IMR-90 (cell line): Measurements from ENCODE around the gene FUS. TPM values are rescaled to one million over a fixed set of nuclear protein-coding genes. Genes with fewer than 3 reads are reported as not detected.

Experiments
- ATAC-seq: fragments of 200-7000 bp; cut with Tn5 transposase; 2 replicates; pipeline ENCODE4 v1.9.1; 2020; ENCODE audit warnings: low read depth, mild to moderate bottlenecking, moderate library complexity
- BruUV-seq: library from RNA; stranded (reverse); fragments of 400-500 nt; replicated peaks from 2 replicates; lab custom pipeline; 2021; lab: Mats Ljungman, UMichigan
- CTCF ChIA-PET: fragments of 300-600 bp; formaldehyde crosslinking; extraction: SDS; loops from one replicate; lab custom pipeline; 2021; ENCODE audit warnings: antibody characterized with exemption; lab: Yijun Ruan, JAX
- POLR2A ChIA-PET: fragments of 300-600 bp; sonication (Branson Sonifier 250); formaldehyde crosslinking; loops from one replicate; lab custom pipeline; 2022; ENCODE audit warnings: antibody characterized with exemption; ENCODE audit not compliant: unreplicated experiment; lab: Charles Lee
- DNase-seq: peaks from one replicate; pipeline ENCODE4 v3.0.0; 2013
- H2AFZ ChIP-seq: replicated peaks from 2 replicates; pipeline ENCODE3; 2013; ENCODE audit warnings: low read length, mild to moderate bottlenecking; ENCODE audit not compliant: poor library complexity
- H2AK5ac ChIP-seq: 2 replicates; pipeline ENCODE4 v1.6.1; 2013; ENCODE audit warnings: low read depth, low read length, inconsistent platforms
- H2AK9ac ChIP-seq: replicated peaks from 2 replicates; pipeline ENCODE3; 2013; ENCODE audit warnings: mild to moderate bottlenecking, low read depth, low read length, moderate library complexity; ENCODE audit not compliant: poor library complexity
- H2BK120ac ChIP-seq: 2 replicates; pipeline ENCODE4 v1.6.1; 2013; ENCODE audit warnings: low read depth, low read length, inconsistent platforms
- H2BK15ac ChIP-seq: 3 replicates; pipeline ENCODE4 v1.6.1; 2013; ENCODE audit warnings: low read depth, low read length, inconsistent platforms
- H2BK20ac ChIP-seq: 2 replicates; pipeline ENCODE4 v1.6.1; 2013; ENCODE audit warnings: low read depth, mild to moderate bottlenecking, inconsistent platforms, low read length, moderate library complexity
- H2BK5ac ChIP-seq: 2 replicates; pipeline ENCODE4 v1.6.1; 2013; ENCODE audit warnings: mild to moderate bottlenecking, low read depth, low read length, inconsistent platforms; ENCODE audit not compliant: poor library complexity, severe bottlenecking
- H3K14ac ChIP-seq: replicated peaks from 2 replicates; pipeline ENCODE4 v1.6.1; 2013; ENCODE audit warnings: low read depth, low read length, inconsistent platforms
- H3K18ac ChIP-seq: 2 replicates; pipeline ENCODE4 v1.6.1; 2013; ENCODE audit warnings: low read depth, low read length, control low read depth
- H3K23ac ChIP-seq: 2 replicates; pipeline ENCODE4 v1.6.1; 2013; ENCODE audit warnings: low read depth, low read length, inconsistent platforms
- H3K27ac ChIP-seq: 2 replicates; pipeline ENCODE4 v1.5.1; 2013; ENCODE audit warnings: mild to moderate bottlenecking, control low read depth, low read length; ENCODE audit not compliant: insufficient read depth
- H3K27me3 ChIP-seq: 2 replicates; pipeline ENCODE4 v1.6.1; 2013; ENCODE audit warnings: low read length; ENCODE audit not compliant: control insufficient read depth, insufficient read depth
- H3K36me3 ChIP-seq: 2 replicates; pipeline ENCODE4 v1.6.1; 2013; ENCODE audit warnings: low read length, mixed read lengths; ENCODE audit not compliant: control insufficient read depth, insufficient read depth
- H3K4ac ChIP-seq: 2 replicates; pipeline ENCODE4 v1.6.1; 2013; ENCODE audit warnings: low read depth, low read length, inconsistent platforms
- H3K4me1 ChIP-seq: 2 replicates; pipeline ENCODE4 v1.6.1; 2013; ENCODE audit warnings: low read length, mixed read lengths; ENCODE audit not compliant: control insufficient read depth, insufficient read depth
- H3K4me2 ChIP-seq: 2 replicates; pipeline ENCODE4 v1.6.1; 2013; ENCODE audit warnings: low read depth, mild to moderate bottlenecking, control low read depth, low read length, moderate library complexity
- H3K4me3 ChIP-seq: 2 replicates; pipeline ENCODE4 v1.5.1; 2013; ENCODE audit warnings: low read depth, mild to moderate bottlenecking, control low read depth, low read length, moderate library complexity; ENCODE audit not compliant: insufficient read depth
- H3K56ac ChIP-seq: 2 replicates; pipeline ENCODE4 v1.6.1; 2013; ENCODE audit warnings: low read length, inconsistent platforms; ENCODE audit not compliant: insufficient read depth; ENCODE audit errors: extremely low read depth
- H3K79me1 ChIP-seq, 2 experiments: 2 replicates each; pipeline ENCODE4 v1.6.1; 2013; ENCODE audit warnings: low read length in 2 of 2, inconsistent platforms in 1 of 2, low read depth in 1 of 2
- H3K9ac ChIP-seq: 2 replicates; pipeline ENCODE4 v1.6.1; 2013; ENCODE audit warnings: low read depth, low read length, control low read depth
- H3K9me1 ChIP-seq: 2 replicates; pipeline ENCODE4 v1.6.1; 2013; ENCODE audit warnings: low read length, inconsistent platforms; ENCODE audit not compliant: insufficient read depth
- H3K9me3 ChIP-seq: 2 replicates; pipeline ENCODE4 v1.6.1; 2013; ENCODE audit warnings: low read length; ENCODE audit not compliant: control insufficient read depth, insufficient read depth
- H4K20me1 ChIP-seq: 2 replicates; pipeline ENCODE4 v1.6.1; 2013; ENCODE audit warnings: low read length, inconsistent platforms; ENCODE audit not compliant: insufficient read depth
- H4K5ac ChIP-seq: 2 replicates; pipeline ENCODE4 v1.6.1; 2013; ENCODE audit warnings: mild to moderate bottlenecking, low read depth, low read length, control low read depth
- H4K8ac ChIP-seq, 2 experiments: 2 replicates each; pipeline ENCODE4 v1.6.1; 2013; ENCODE audit warnings: low read depth in 2 of 2, low read length in 2 of 2, control low read depth in 1 of 2, inconsistent platforms in 1 of 2
- H4K91ac ChIP-seq: 2 replicates; pipeline ENCODE4 v1.6.1; 2013; ENCODE audit warnings: low read depth, low read length, inconsistent platforms; ENCODE audit not compliant: insufficient read depth
- FOS ChIP-seq: fragments of 150-350 bp; IDR thresholded peaks from 2 replicates; pipeline ENCODE4 v1.6.1; 2016; ENCODE audit warnings: low read depth, low read length
- POLR2A ChIP-seq: IDR thresholded peaks from 2 replicates; pipeline ENCODE4 v1.6.1; 2012; ENCODE audit warnings: mild to moderate bottlenecking, low read depth, low read length
- RAD21 ChIP-seq: IDR thresholded peaks from 2 replicates; pipeline ENCODE4 v1.6.1; 2012; ENCODE audit warnings: low read length, improper control_type of control experiment
- RCOR1 ChIP-seq: IDR thresholded peaks from 2 replicates; pipeline ENCODE4 v1.6.1; 2012; ENCODE audit warnings: mild to moderate bottlenecking, low read length, improper control_type of control experiment; ENCODE audit not compliant: insufficient replicate concordance
- SMC3 ChIP-seq: fragments of 150-350 bp; IDR thresholded peaks from 2 replicates; pipeline ENCODE4 v1.6.1; 2016; ENCODE audit warnings: low read depth, mild to moderate bottlenecking, antibody characterized with exemption, low read length, moderate library complexity
- WGBS, 2 experiments: methylation state at CpG; one replicate each; pipeline versions ENCODE4 v1.1.5 to v1.1.7; 2013; ENCODE audit warnings: missing lambda C conversion rate in 2 of 2; ENCODE audit not compliant: insufficient read length in 1 of 2; ENCODE audit errors: extremely low coverage in 2 of 2; 5-methylcytosine and 5-hydroxymethylcytosine counted together
- dilution Hi-C: fragments of 300-500 bp; cut with HindIII; formaldehyde crosslinking; loops from one replicate; pipeline ENCODE4 v1.14.3; 2018; ENCODE audit warnings: low sequenced_read_pairs; ENCODE audit not compliant: unreplicated experiment
- in situ Hi-C: fragments of 300-500 bp; cut with MboI; formaldehyde crosslinking; loops from 3 replicates; pipeline ENCODE4 v1.14.3; 2019; ENCODE audit warnings: low sequenced_read_pairs, inconsistent platforms, mixed read lengths
- intact Hi-C: fragments of 100-400 bp; cut with micrococcal nuclease; formaldehyde crosslinking; loops from 2 replicates; pipeline ENCODE4 v1.10.0; 2022
- polyA plus RNA-seq, 3 experiments: library from polyadenylated mRNA; depleted of rRNA; stranded (reverse); fragments of >200 nt; gene quantifications; 2 replicates each; pipeline ENCODE4 v1.2.3, GENCODE V29; 2012; ENCODE audit warnings: low replicate concordance in 1 of 3
- total RNA-seq: library from RNA; depleted of rRNA; stranded (reverse); fragments of >200 nt; gene quantifications from 2 replicates; pipeline ENCODE4 v1.2.3, GENCODE V29; 2012
- TF ChIP-seq, protein P1 (sequence below): conservative IDR thresholded peaks from 2 replicates; pipeline ENCODE4 v1.5.1; 2012; ENCODE audit warnings: mild to moderate bottlenecking, low read depth, low read length, improper control_type of control experiment
- TF ChIP-seq, protein P2 (sequence below): fragments of 150-350 bp; IDR thresholded peaks from 2 replicates; pipeline ENCODE4 v1.6.1; 2017; ENCODE audit warnings: mild to moderate bottlenecking, antibody characterized with exemption, low read length, low read depth
- TF ChIP-seq, protein P3 (sequence below): fragments of 150-350 bp; IDR thresholded peaks from 2 replicates; pipeline ENCODE4 v1.6.1; 2016; ENCODE audit warnings: low read depth, mild to moderate bottlenecking, low read length, moderate library complexity, borderline replicate concordance

The FUS gene
- total and polyA plus RNA-seq, 2 of the 4 experiments (the other 2 are of a cell fraction) = 42.8 to 340 TPM

DNA sequence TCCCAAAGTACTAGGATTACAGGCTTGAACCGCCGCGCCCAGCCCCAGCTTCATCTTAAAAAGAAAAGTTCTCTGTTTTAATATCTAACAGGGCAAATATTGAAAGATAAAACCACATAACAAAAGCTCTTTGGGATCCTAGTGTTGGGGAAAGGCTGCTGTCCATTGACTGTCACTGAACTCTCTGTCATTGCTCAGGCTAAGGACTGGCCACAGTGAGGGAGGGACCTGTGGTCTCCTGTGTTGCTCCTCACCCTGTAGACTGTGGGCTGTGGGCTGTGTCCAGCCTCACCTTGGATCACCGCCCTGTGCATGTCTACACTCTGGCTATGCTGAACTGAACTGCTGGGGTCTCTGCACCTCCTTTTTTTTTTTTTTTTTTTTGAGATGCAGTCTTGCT is 48.3 kb downstream of the FUS start:
- no peak overlapping the region for H4K8ac ChIP-seq
- no peak for DNase-seq
- no peak overlapping the region for H2BK20ac ChIP-seq
- no peaks in the 10 kb centered on the region for H3K9me1 ChIP-seq
- no peaks in the 10 kb centered on the region for H3K9me3 ChIP-seq
- POLR2A ChIA-PET = no interaction called here
- H3K27me3 ChIP-seq = peaks cover 3% of the 10 kb centered on the region; the same call in 1 of the 2 replicates
- H2AFZ ChIP-seq = no peak overlapping the region
- CTCF ChIA-PET = no interaction called here
- no peak overlapping the region for H3K56ac ChIP-seq
- TF ChIP-seq, protein P1, sequence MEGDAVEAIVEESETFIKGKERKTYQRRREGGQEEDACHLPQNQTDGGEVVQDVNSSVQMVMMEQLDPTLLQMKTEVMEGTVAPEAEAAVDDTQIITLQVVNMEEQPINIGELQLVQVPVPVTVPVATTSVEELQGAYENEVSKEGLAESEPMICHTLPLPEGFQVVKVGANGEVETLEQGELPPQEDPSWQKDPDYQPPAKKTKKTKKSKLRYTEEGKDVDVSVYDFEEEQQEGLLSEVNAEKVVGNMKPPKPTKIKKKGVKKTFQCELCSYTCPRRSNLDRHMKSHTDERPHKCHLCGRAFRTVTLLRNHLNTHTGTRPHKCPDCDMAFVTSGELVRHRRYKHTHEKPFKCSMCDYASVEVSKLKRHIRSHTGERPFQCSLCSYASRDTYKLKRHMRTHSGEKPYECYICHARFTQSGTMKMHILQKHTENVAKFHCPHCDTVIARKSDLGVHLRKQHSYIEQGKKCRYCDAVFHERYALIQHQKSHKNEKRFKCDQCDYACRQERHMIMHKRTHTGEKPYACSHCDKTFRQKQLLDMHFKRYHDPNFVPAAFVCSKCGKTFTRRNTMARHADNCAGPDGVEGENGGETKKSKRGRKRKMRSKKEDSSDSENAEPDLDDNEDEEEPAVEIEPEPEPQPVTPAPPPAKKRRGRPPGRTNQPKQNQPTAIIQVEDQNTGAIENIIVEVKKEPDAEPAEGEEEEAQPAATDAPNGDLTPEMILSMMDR = no peak
- no peak for TF ChIP-seq POLR2A
- TF ChIP-seq, protein P2, sequence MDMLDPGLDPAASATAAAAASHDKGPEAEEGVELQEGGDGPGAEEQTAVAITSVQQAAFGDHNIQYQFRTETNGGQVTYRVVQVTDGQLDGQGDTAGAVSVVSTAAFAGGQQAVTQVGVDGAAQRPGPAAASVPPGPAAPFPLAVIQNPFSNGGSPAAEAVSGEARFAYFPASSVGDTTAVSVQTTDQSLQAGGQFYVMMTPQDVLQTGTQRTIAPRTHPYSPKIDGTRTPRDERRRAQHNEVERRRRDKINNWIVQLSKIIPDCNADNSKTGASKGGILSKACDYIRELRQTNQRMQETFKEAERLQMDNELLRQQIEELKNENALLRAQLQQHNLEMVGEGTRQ = no peak
- no peak for TF ChIP-seq FOS
- no peak for TF ChIP-seq RAD21
- TF ChIP-seq, protein P3, sequence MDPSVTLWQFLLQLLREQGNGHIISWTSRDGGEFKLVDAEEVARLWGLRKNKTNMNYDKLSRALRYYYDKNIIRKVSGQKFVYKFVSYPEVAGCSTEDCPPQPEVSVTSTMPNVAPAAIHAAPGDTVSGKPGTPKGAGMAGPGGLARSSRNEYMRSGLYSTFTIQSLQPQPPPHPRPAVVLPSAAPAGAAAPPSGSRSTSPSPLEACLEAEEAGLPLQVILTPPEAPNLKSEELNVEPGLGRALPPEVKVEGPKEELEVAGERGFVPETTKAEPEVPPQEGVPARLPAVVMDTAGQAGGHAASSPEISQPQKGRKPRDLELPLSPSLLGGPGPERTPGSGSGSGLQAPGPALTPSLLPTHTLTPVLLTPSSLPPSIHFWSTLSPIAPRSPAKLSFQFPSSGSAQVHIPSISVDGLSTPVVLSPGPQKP = no peak
- no peak for TF ChIP-seq SMC3
- TF ChIP-seq RCOR1 = no peak
- H3K23ac ChIP-seq = no peak overlapping the region
- H4K5ac ChIP-seq = no peak overlapping the region
- no peak overlapping the region for H3K4me3 ChIP-seq
- H2BK5ac ChIP-seq = no peak overlapping the region
- H3K4ac ChIP-seq = no peak overlapping the region
- H2BK120ac ChIP-seq = no peak overlapping the region
- no peak overlapping the region for H2AK9ac ChIP-seq
- in situ Hi-C loops (no loop called here), intact Hi-C loops (no loop called here), dilution Hi-C loops (no loop called here)
- H3K27ac ChIP-seq = no peak overlapping the region
- WGBS, 2 experiments = 80% methylated on average over 1 of the region's 4 CpGs; no CpG with 5 or more reads in 1 of the 2 experiments
- no peak overlapping the region for H2BK15ac ChIP-seq
- H3K4me1 ChIP-seq = no peaks in the 10 kb centered on the region
- H2AK5ac ChIP-seq = no peak overlapping the region
- BruUV-seq = no TSS peak
- no peaks in the 10 kb centered on the region for H3K36me3 ChIP-seq
- H3K79me1 ChIP-seq = no peaks in the 10 kb centered on the region
- no peaks in the 10 kb centered on the region for H4K20me1 ChIP-seq
- H3K9ac ChIP-seq = no peak overlapping the region
- H3K4me2 ChIP-seq = no peak overlapping the region
- H4K91ac ChIP-seq = no peak overlapping the region
- no peak for ATAC-seq
- H3K18ac ChIP-seq = no peak overlapping the region
- no peak overlapping the region for H3K14ac ChIP-seq
